ENCODE data around the gene MACROD2. TPM values are rescaled to one million over a fixed set of nuclear protein-coding genes. Genes with fewer than 3 reads are reported as not detected.

The MACROD2 gene
- total RNA-seq, 4 donors from 2014 or later, result 4.6 to 33.0 (median 8.3) TPM

DNA sequence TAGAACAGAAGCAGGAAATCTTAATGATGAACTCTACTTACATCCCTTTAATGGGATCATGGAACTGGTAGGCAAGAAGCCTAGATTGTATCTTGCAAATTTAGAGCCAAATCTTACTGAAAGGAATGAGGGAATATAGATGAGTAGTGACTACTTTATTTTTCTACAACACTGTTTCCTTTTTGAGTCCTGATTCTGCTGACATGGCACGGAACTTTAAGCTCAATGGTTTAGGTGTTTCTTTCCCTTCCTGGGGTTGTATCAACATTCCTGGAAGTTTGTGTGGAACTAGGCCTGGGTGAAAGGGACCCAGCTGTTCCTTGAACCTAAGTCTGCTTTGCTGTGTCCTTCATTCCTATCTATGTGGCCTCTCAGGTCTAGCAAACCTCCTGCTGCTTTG is 1047.4 kb downstream of the MACROD2 start:
- no peak overlapping the region for H3K27ac ChIP-seq
- H3K27me3 ChIP-seq, result no peaks in the 10 kb centered on the region
- no peaks in the 10 kb centered on the region for H3K4me1 ChIP-seq
- WGBS, 2 donors (ENCODE audit: low coverage in 1 of 2), result 86 to 100% methylated on average over 1 of the region's 1 CpG
- H3K36me3 ChIP-seq, result no peaks in the 10 kb centered on the region
- in situ Hi-C loops (cut with MboI; ENCODE audit: low pct_ligation_motif_present in 1 of 4, low pct_unique_long_range_greater_than_20kb in 1 of 4, low sequenced_read_pairs in 3 of 4), result no loop called here
- TF ChIP-seq POLR2AphosphoS5 (IDR thresholded peaks at IDR 0.05) (no peak), EP300 (IDR thresholded peaks at IDR 0.05; ENCODE audit: low read depth) (no peak), POLR2A (IDR thresholded peaks at IDR 0.05) (no peak)
- TF ChIP-seq, protein P1, sequence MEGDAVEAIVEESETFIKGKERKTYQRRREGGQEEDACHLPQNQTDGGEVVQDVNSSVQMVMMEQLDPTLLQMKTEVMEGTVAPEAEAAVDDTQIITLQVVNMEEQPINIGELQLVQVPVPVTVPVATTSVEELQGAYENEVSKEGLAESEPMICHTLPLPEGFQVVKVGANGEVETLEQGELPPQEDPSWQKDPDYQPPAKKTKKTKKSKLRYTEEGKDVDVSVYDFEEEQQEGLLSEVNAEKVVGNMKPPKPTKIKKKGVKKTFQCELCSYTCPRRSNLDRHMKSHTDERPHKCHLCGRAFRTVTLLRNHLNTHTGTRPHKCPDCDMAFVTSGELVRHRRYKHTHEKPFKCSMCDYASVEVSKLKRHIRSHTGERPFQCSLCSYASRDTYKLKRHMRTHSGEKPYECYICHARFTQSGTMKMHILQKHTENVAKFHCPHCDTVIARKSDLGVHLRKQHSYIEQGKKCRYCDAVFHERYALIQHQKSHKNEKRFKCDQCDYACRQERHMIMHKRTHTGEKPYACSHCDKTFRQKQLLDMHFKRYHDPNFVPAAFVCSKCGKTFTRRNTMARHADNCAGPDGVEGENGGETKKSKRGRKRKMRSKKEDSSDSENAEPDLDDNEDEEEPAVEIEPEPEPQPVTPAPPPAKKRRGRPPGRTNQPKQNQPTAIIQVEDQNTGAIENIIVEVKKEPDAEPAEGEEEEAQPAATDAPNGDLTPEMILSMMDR (IDR thresholded peaks at IDR 0.05), result no peak
- H3K9me3 ChIP-seq, result no peaks in the 10 kb centered on the region
- intact Hi-C loops (cut with DNase I; ENCODE audit: low total_unique reads), result no loop called here
- no peak for DNase-seq
- H3K4me3 ChIP-seq, result no peak overlapping the region

DNA sequence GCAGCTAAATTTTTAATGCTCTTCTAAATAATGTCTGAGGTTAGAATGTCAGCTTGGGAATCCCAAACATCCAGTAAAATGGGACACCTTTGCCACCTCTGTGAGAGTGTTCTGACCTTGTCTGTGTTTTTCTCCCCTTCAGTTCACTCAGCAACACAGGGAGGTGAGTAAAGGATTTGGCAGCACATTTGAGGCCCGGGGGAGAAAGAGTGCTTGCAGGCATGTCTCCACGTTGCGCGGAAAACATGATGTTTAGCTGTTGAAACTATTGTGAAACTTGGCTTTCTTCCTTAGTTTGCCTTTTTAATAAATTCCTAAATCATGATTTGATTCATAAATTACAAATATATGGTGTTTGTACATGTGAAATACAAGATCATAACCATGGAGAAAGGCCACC is 1049.9 kb downstream of the MACROD2 start:
- WGBS, 2 donors (ENCODE audit: low coverage in 1 of 2), result 48 to 71% methylated on average over 3 to 4 of the region's 4 CpGs
- H3K27me3 ChIP-seq, result no peaks in the 10 kb centered on the region
- TF ChIP-seq, protein P1 (IDR thresholded peaks at IDR 0.05), result no peak
- TF ChIP-seq POLR2AphosphoS5 (IDR thresholded peaks at IDR 0.05), result no peak
- no peak for TF ChIP-seq EP300 (IDR thresholded peaks at IDR 0.05; ENCODE audit: low read depth)
- no peak for TF ChIP-seq POLR2A (IDR thresholded peaks at IDR 0.05)
- H3K4me1 ChIP-seq, result no peaks in the 10 kb centered on the region
- H3K4me3 ChIP-seq, result no peak overlapping the region
- no peak overlapping the region for H3K27ac ChIP-seq
- in situ Hi-C loops (cut with MboI; ENCODE audit: low pct_ligation_motif_present in 1 of 4, low pct_unique_long_range_greater_than_20kb in 1 of 4, low sequenced_read_pairs in 3 of 4), result no loop called here
- DNase-seq, result no peak
- no peaks in the 10 kb centered on the region for H3K36me3 ChIP-seq
- intact Hi-C loops (cut with DNase I; ENCODE audit: low total_unique reads), result no loop called here
- no peaks in the 10 kb centered on the region for H3K9me3 ChIP-seq

DNA sequence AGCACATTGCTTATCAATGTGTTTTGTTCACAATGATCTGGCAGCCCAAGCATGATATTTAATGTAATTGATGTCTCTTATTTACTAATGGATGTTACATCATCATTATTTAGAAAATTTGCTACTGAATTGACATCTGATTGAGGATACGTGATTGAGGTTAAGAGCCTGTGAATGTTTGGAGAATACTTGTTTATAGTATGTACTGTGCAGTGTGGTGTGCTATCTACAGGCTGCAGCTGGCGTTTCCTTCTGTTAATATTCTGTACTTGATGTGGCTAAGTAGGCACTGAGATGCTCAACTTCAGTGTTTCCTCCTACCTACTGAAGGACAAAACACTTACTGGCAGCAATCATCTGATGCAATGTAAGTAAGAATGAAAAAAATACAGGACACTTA is 1051.7 kb downstream of the MACROD2 start:
- intact Hi-C loops (cut with DNase I; ENCODE audit: low total_unique reads) (no loop called here), in situ Hi-C loops (cut with MboI; ENCODE audit: low pct_ligation_motif_present in 1 of 4, low pct_unique_long_range_greater_than_20kb in 1 of 4, low sequenced_read_pairs in 3 of 4) (no loop called here)
- WGBS, 2 donors (ENCODE audit: low coverage in 1 of 2), result 54 to 63% methylated on average over 2 of the region's 2 CpGs

DNA sequence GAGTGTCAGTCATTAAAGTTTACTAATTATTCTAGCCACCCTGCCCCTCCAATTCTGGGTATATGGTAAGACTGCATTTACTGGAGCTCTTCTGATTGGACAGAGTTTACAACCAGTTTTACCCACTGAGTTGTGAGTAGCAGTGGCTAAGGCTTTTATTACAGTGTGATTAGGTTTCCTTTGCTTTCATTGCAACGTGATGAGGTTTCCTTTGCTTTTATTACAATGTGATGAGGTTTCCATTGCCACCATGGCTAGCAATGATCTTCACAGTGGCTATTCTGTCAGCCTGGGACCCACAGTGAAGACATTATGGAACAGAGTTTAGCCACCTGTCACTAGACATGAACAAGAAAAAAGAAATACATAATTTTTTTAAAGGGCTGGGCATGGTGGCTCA is 1052.3 kb downstream of the MACROD2 start:
- 16% methylated on average over 1 of the region's 1 CpG; no CpG with 5 or more reads in 1 of the 2 donors for WGBS, 2 donors (ENCODE audit: low coverage in 1 of 2)
- no peak overlapping the region for H3K4me3 ChIP-seq
- H3K36me3 ChIP-seq, result no peaks in the 10 kb centered on the region
- H3K27ac ChIP-seq, result no peak overlapping the region
- H3K4me1 ChIP-seq, result no peaks in the 10 kb centered on the region
- in situ Hi-C loops (cut with MboI; ENCODE audit: low pct_ligation_motif_present in 1 of 4, low pct_unique_long_range_greater_than_20kb in 1 of 4, low sequenced_read_pairs in 3 of 4) (no loop called here), intact Hi-C loops (cut with DNase I; ENCODE audit: low total_unique reads) (no loop called here)
- TF ChIP-seq POLR2AphosphoS5 (IDR thresholded peaks at IDR 0.05) (no peak), EP300 (IDR thresholded peaks at IDR 0.05; ENCODE audit: low read depth) (no peak), POLR2A (IDR thresholded peaks at IDR 0.05) (no peak)
- TF ChIP-seq, protein P1 (IDR thresholded peaks at IDR 0.05), result no peak
- no peaks in the 10 kb centered on the region for H3K27me3 ChIP-seq
- no peak for DNase-seq
- H3K9me3 ChIP-seq, result no peaks in the 10 kb centered on the region

More for the DNA sequence above, 1051.7 kb downstream of the MACROD2 start:
- Histone ChIP-seq H3K36me3 (no peaks in the 10 kb centered on the region), H3K4me3 (no peak overlapping the region), H3K9me3 (no peaks in the 10 kb centered on the region), H3K4me1 (no peaks in the 10 kb centered on the region), H3K27ac (no peak overlapping the region), H3K27me3 (no peaks in the 10 kb centered on the region)
- no peak for DNase-seq
- TF ChIP-seq POLR2A (IDR thresholded peaks at IDR 0.05) (no peak), EP300 (IDR thresholded peaks at IDR 0.05; ENCODE audit: low read depth) (no peak), POLR2AphosphoS5 (IDR thresholded peaks at IDR 0.05) (no peak)
- TF ChIP-seq, protein P1 (IDR thresholded peaks at IDR 0.05), result no peak
